H9 (cell line): ENCODE measurements around the gene GLRA3. TPM values are rescaled to one million over a fixed set of nuclear protein-coding genes. Genes with fewer than 3 reads are reported as not detected.

Experiments used
- DNase-seq: peaks from one replicate; pipeline ENCODE4 v3.0.0-alpha.2; 2017
- H2AFZ ChIP-seq: one replicate; pipeline ENCODE4 v1.6.1; 2013; ENCODE audit warnings: mild to moderate bottlenecking, low read length, control low read depth, moderate library complexity
- H2AK5ac ChIP-seq: 2 replicates; pipeline ENCODE4 v1.6.1; 2013; ENCODE audit warnings: low read length, control low read depth, mixed read lengths; ENCODE audit not compliant: insufficient read length
- H2BK120ac ChIP-seq: one replicate; pipeline ENCODE4 v1.6.1; 2013; ENCODE audit warnings: low read depth, mild to moderate bottlenecking, low read length, control low read depth, inconsistent platforms; ENCODE audit not compliant: poor library complexity, severe bottlenecking
- H2BK12ac ChIP-seq: 2 replicates; pipeline ENCODE4 v1.6.1; 2013; ENCODE audit warnings: low read length, control low read depth, mixed read lengths, low read depth; ENCODE audit not compliant: insufficient read length
- H2BK15ac ChIP-seq: 2 replicates; pipeline ENCODE4 v1.6.1; 2013; ENCODE audit warnings: low read depth, low read length, control low read depth
- H2BK20ac ChIP-seq: one replicate; pipeline ENCODE4 v1.6.1; 2013; ENCODE audit warnings: low read depth, mild to moderate bottlenecking, low read length, control low read depth, inconsistent platforms; ENCODE audit not compliant: poor library complexity, severe bottlenecking
- H2BK5ac ChIP-seq: 2 replicates; pipeline ENCODE4 v1.6.1; 2013; ENCODE audit warnings: low read length, control low read depth, mixed read lengths; ENCODE audit not compliant: insufficient read length
- H3K14ac ChIP-seq: 2 replicates; pipeline ENCODE4 v1.6.1; 2013; ENCODE audit warnings: low read length, control low read depth; ENCODE audit not compliant: insufficient read depth
- H3K18ac ChIP-seq: 2 replicates; pipeline ENCODE4 v1.6.1; 2013; ENCODE audit warnings: low read depth, mild to moderate bottlenecking, mixed read lengths, low read length, control low read depth; ENCODE audit not compliant: insufficient read length
- H3K23ac ChIP-seq: 2 replicates; pipeline ENCODE4 v1.6.1; 2013; ENCODE audit warnings: low read length, control low read depth, mixed read lengths, low read depth; ENCODE audit not compliant: insufficient read length
- H3K23me2 ChIP-seq: 2 replicates; pipeline ENCODE4 v1.6.1; 2013; ENCODE audit warnings: low read depth, mild to moderate bottlenecking, mixed read lengths, low read length, control low read depth; ENCODE audit not compliant: insufficient read length, poor library complexity, severe bottlenecking
- H3K27ac ChIP-seq: 2 replicates; pipeline ENCODE4 v1.5.1; 2013; ENCODE audit warnings: low read length, control low read depth, mixed read lengths, low read depth; ENCODE audit not compliant: insufficient read length
- H3K27me3 ChIP-seq: 2 replicates; pipeline ENCODE4 v1.6.1; 2013; ENCODE audit warnings: low read length, control low read depth, inconsistent platforms; ENCODE audit not compliant: insufficient read depth
- H3K4ac ChIP-seq: 2 replicates; pipeline ENCODE4 v1.6.1; 2013; ENCODE audit warnings: low read depth, mild to moderate bottlenecking, control low read depth, inconsistent platforms, low read length, moderate library complexity
- H3K4me1 ChIP-seq: 2 replicates; pipeline ENCODE4 v1.6.1; 2013; ENCODE audit warnings: low read length, control low read depth, inconsistent platforms; ENCODE audit not compliant: insufficient read depth
- H3K4me2 ChIP-seq: 2 replicates; pipeline ENCODE4 v1.6.1; 2013; ENCODE audit warnings: low read length, control low read depth, mixed read lengths; ENCODE audit not compliant: insufficient read length, insufficient read depth
- H3K56ac ChIP-seq: 2 replicates; pipeline ENCODE4 v1.6.1; 2013; ENCODE audit warnings: low read depth, mild to moderate bottlenecking, mixed read lengths, low read length, control low read depth; ENCODE audit not compliant: insufficient read length
- H3K79me1 ChIP-seq: 2 replicates; pipeline ENCODE4 v1.6.1; 2013; ENCODE audit warnings: low read depth, mild to moderate bottlenecking, moderate library complexity, low read length, control low read depth, inconsistent platforms; ENCODE audit not compliant: insufficient read depth, poor library complexity, severe bottlenecking
- H3K79me2 ChIP-seq: 2 replicates; pipeline ENCODE4 v1.6.1; 2013; ENCODE audit warnings: low read length, control low read depth, inconsistent platforms; ENCODE audit not compliant: insufficient read depth
- H3K9ac ChIP-seq: 2 replicates; pipeline ENCODE4 v1.6.1; 2013; ENCODE audit warnings: low read length, control low read depth, mixed read lengths; ENCODE audit not compliant: insufficient read length; ENCODE audit errors: extremely low read depth
- H3K9me3 ChIP-seq: one replicate; pipeline ENCODE4 v1.6.1; 2013; ENCODE audit warnings: low read depth, low read length, inconsistent platforms; ENCODE audit not compliant: control insufficient read depth
- H3T11ph ChIP-seq: one replicate; pipeline ENCODE4 v1.6.1; 2013; ENCODE audit warnings: mild to moderate bottlenecking, low read length, control low read depth, inconsistent platforms
- H4K20me1 ChIP-seq: one replicate; pipeline ENCODE4 v1.6.1; 2013; ENCODE audit not compliant: control insufficient read depth, insufficient read length, insufficient read depth
- H4K5ac ChIP-seq: 2 replicates; pipeline ENCODE4 v1.6.1; 2013; ENCODE audit warnings: low read depth, mild to moderate bottlenecking, mixed read lengths, low read length, control low read depth; ENCODE audit not compliant: insufficient read length
- H4K8ac ChIP-seq: replicated peaks from 2 replicates; pipeline ENCODE4 v1.6.1; 2013; ENCODE audit warnings: low read length, control low read depth, mixed read lengths, low read depth; ENCODE audit not compliant: insufficient read length
- H4K91ac ChIP-seq: 2 replicates; pipeline ENCODE4 v1.6.1; 2013; ENCODE audit warnings: low read depth, mild to moderate bottlenecking, moderate library complexity, mixed read lengths, low read length, control low read depth; ENCODE audit not compliant: insufficient read length
- H3K27ac Mint-ChIP-seq, 3 experiments: 2 replicates in 2 of 3; 3 replicates in 1 of 3; pipeline ENCODE4 v1.8.0; 2020 to 2021; ENCODE audit warnings: mixed read lengths in 3 of 3, mild to moderate bottlenecking in 1 of 3, moderate library complexity in 1 of 3
- H3K27me3 Mint-ChIP-seq: 2 replicates; pipeline ENCODE4 v1.8.0; 2021; ENCODE audit warnings: low read depth, mild to moderate bottlenecking, moderate library complexity, mixed read lengths
- H3K36me3 Mint-ChIP-seq, 3 experiments: 2 replicates in 2 of 3; 3 replicates in 1 of 3; pipeline ENCODE4 v1.8.0; 2020 to 2021; ENCODE audit warnings: low read depth in 3 of 3, mixed read lengths in 3 of 3; ENCODE audit not compliant: insufficient read depth in 1 of 3
- H3K4me1 Mint-ChIP-seq, 2 experiments: 2 replicates each; pipeline ENCODE4 v1.8.0; 2020; ENCODE audit warnings: mixed read lengths in 2 of 2
- H3K4me3 Mint-ChIP-seq, 2 experiments: 2 replicates in 1 of 2; 3 replicates in 1 of 2; pipeline ENCODE4 v1.8.0; 2020 to 2021; ENCODE audit warnings: mild to moderate bottlenecking in 2 of 2, mixed read lengths in 2 of 2, moderate library complexity in 1 of 2
- H3K9me3 Mint-ChIP-seq, 2 experiments: 2 replicates in 1 of 2; 3 replicates in 1 of 2; pipeline ENCODE4 v1.8.0; 2020; ENCODE audit warnings: mild to moderate bottlenecking in 2 of 2, mixed read lengths in 2 of 2, moderate library complexity in 1 of 2
- total RNA-seq: library from RNA; stranded (reverse); gene quantifications from 2 replicates; pipeline ENCODE4 v1.2.1, GENCODE V29; 2021
- TF ChIP-seq, protein P1 (sequence below): fragments of 200-600 bp; sonication (generic); conservative IDR thresholded peaks from 3 replicates; pipeline ENCODE4 v1.8.0; 2021; ENCODE audit warnings: antibody characterized with exemption, mild to moderate bottlenecking

GLRA3 gene
- total RNA-seq, 1 experiment from 2014 or later = 0.09 TPM

DNA sequence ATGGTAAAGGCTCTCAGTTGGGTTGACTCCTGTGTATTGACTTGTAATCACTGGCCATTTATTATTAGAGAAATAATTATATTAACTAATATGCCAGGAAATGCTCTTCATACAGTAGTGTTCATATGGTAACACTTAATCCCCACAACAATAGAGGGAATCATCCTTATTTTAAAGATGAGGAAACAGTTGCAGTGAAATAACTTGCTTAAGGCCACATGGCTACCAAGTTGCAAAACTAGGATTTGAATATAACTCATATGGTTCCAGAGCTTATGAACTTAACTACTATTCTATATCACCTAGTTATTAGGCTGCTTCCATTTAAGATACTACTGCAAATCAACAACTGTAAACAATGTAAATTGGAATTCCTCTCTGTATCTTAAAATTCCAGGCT lies 163.2 kb downstream of the GLRA3 start:
- no peak overlapping the region for H2BK15ac ChIP-seq
- H3K27ac Mint-ChIP-seq = no peak overlapping the region
- no peak overlapping the region for H3T11ph ChIP-seq
- H3K4me1 Mint-ChIP-seq = peaks cover 5 to 6% of the 10 kb centered on the region in 2 experiments
- TF ChIP-seq, protein P1, sequence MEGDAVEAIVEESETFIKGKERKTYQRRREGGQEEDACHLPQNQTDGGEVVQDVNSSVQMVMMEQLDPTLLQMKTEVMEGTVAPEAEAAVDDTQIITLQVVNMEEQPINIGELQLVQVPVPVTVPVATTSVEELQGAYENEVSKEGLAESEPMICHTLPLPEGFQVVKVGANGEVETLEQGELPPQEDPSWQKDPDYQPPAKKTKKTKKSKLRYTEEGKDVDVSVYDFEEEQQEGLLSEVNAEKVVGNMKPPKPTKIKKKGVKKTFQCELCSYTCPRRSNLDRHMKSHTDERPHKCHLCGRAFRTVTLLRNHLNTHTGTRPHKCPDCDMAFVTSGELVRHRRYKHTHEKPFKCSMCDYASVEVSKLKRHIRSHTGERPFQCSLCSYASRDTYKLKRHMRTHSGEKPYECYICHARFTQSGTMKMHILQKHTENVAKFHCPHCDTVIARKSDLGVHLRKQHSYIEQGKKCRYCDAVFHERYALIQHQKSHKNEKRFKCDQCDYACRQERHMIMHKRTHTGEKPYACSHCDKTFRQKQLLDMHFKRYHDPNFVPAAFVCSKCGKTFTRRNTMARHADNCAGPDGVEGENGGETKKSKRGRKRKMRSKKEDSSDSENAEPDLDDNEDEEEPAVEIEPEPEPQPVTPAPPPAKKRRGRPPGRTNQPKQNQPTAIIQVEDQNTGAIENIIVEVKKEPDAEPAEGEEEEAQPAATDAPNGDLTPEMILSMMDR = no peak
- H3K9ac ChIP-seq = no peak overlapping the region
- H2BK5ac ChIP-seq = no peak overlapping the region
- no peak overlapping the region for H3K4ac ChIP-seq
- no peak overlapping the region for H2BK12ac ChIP-seq
- DNase-seq = no peak
- H4K20me1 ChIP-seq = no peaks in the 10 kb centered on the region
- no peak overlapping the region for H3K14ac ChIP-seq
- H4K8ac ChIP-seq = no peak overlapping the region
- H3K79me1 ChIP-seq = no peaks in the 10 kb centered on the region
- no peak overlapping the region for H3K23ac ChIP-seq
- H3K9me3 Mint-ChIP-seq = no peaks in the 10 kb centered on the region
- no peaks in the 10 kb centered on the region for H3K27me3 Mint-ChIP-seq
- no peak overlapping the region for H2BK20ac ChIP-seq
- no peak overlapping the region for H4K5ac ChIP-seq
- no peaks in the 10 kb centered on the region for H3K23me2 ChIP-seq
- no peak overlapping the region for H3K56ac ChIP-seq
- no peak overlapping the region for H3K18ac ChIP-seq
- H2AK5ac ChIP-seq = no peak overlapping the region
- no peaks in the 10 kb centered on the region for H3K79me2 ChIP-seq
- H3K9me3 ChIP-seq = no peaks in the 10 kb centered on the region
- no peaks in the 10 kb centered on the region for H3K36me3 Mint-ChIP-seq
- H3K4me2 ChIP-seq = no peak overlapping the region
- no peak overlapping the region for H3K27ac ChIP-seq
- H3K27me3 ChIP-seq = no peaks in the 10 kb centered on the region
- H2BK120ac ChIP-seq = no peak overlapping the region
- no peak overlapping the region for H3K4me3 Mint-ChIP-seq
- H4K91ac ChIP-seq = no peak overlapping the region
- no peaks in the 10 kb centered on the region for H3K4me1 ChIP-seq
- no peak overlapping the region for H2AFZ ChIP-seq
